Measurements from ENCODE around the gene CDC42BPB.

The CDC42BPB gene

DNA sequence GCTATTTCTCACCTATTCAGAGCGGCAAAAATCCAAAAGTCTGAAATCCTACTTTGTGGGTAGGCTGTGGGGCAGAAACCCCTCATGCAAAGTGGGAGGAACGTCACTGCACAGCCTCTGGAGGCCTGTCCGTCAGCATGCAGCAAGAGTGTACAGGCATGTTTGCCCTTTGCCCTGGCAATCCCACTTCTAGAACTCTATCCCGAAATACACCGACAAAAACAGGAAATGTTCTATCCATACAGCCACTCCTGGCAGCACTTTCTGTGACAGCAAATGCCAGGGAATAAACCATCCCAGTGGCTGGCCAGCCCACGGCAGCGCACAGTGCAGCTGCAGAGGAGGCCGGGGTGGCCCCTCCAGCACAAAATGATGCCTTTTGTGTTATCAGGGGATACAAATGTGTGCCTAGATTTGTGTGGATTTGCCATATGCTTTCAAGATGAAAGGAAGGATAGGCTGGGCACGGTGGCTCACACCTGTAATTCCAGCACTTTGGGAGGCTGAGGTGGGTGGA, 95.2 kb downstream of the CDC42BPB start:
- H3K4me3 ChIP-seq (ENCODE audit: low read depth, low read length) = no peak overlapping the region
- DNase-seq = no peak
- TF ChIP-seq, protein P1, sequence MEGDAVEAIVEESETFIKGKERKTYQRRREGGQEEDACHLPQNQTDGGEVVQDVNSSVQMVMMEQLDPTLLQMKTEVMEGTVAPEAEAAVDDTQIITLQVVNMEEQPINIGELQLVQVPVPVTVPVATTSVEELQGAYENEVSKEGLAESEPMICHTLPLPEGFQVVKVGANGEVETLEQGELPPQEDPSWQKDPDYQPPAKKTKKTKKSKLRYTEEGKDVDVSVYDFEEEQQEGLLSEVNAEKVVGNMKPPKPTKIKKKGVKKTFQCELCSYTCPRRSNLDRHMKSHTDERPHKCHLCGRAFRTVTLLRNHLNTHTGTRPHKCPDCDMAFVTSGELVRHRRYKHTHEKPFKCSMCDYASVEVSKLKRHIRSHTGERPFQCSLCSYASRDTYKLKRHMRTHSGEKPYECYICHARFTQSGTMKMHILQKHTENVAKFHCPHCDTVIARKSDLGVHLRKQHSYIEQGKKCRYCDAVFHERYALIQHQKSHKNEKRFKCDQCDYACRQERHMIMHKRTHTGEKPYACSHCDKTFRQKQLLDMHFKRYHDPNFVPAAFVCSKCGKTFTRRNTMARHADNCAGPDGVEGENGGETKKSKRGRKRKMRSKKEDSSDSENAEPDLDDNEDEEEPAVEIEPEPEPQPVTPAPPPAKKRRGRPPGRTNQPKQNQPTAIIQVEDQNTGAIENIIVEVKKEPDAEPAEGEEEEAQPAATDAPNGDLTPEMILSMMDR (IDR thresholded peaks at IDR 0.05; ENCODE audit: low read depth, low read length) = no peak
- no peaks in the 10 kb centered on the region for H3K4me1 ChIP-seq
- no peaks in the 10 kb centered on the region for H3K9me3 ChIP-seq
- no peaks in the 10 kb centered on the region for H3K27me3 ChIP-seq
- H3K36me3 ChIP-seq = peaks cover 81% of the 10 kb centered on the region

DNA sequence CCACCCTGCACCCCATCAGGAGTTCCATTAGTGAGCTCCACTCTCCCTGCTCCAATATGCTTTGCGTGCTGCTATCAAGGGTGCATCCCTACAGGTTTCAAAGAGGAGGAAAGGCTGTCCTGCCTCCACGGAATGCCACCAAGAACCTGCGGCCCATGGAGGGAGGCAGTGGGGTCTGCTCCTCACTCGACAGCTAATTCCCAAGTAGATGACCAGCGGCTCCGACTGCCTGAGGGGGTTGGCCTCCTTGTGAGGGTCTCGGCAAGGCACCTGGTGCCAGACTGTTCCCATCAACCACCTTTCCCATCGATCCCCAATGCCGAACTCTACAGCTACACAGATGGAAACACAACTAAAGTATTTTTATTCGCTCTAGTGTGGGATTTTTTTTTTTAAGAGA, 98.9 kb downstream of the CDC42BPB start:
- H3K4me1 ChIP-seq = no peaks in the 10 kb centered on the region
- DNase-seq = no peak
- TF ChIP-seq, protein P1 (IDR thresholded peaks at IDR 0.05; ENCODE audit: low read depth, low read length) = no peak
- no peaks in the 10 kb centered on the region for H3K27me3 ChIP-seq
- H3K36me3 ChIP-seq = peaks cover 67% of the 10 kb centered on the region
- H3K9me3 ChIP-seq = no peaks in the 10 kb centered on the region
- H3K4me3 ChIP-seq (ENCODE audit: low read depth, low read length) = no peak overlapping the region

DNA sequence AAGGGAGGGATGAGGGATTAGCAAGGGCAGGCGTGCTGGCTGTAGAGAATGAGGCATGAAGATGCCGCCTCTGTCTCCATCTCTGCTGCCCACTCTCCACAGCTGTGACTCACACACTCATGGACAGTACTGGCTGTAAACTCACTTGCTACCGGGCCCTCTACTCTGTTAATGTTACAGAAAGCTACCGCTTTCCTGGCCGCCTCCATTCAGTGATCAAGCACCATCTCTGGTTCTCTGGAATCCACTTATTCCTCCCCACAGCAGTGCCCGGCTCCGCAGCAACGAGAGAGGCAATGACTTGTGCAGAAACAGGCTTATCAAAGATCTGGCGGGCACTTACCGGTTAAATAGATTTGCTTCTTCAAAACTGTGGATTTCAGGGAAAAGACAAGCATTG, 100.1 kb downstream of the CDC42BPB start:
- H3K4me3 ChIP-seq (ENCODE audit: low read depth, low read length) = no peak overlapping the region
- H3K36me3 ChIP-seq = peaks cover 63% of the 10 kb centered on the region
- TF ChIP-seq, protein P1 (IDR thresholded peaks at IDR 0.05; ENCODE audit: low read depth, low read length) = no peak
- no peak for DNase-seq
- H3K9me3 ChIP-seq = no peaks in the 10 kb centered on the region
- no peaks in the 10 kb centered on the region for H3K27me3 ChIP-seq
- H3K4me1 ChIP-seq = no peaks in the 10 kb centered on the region

DNA sequence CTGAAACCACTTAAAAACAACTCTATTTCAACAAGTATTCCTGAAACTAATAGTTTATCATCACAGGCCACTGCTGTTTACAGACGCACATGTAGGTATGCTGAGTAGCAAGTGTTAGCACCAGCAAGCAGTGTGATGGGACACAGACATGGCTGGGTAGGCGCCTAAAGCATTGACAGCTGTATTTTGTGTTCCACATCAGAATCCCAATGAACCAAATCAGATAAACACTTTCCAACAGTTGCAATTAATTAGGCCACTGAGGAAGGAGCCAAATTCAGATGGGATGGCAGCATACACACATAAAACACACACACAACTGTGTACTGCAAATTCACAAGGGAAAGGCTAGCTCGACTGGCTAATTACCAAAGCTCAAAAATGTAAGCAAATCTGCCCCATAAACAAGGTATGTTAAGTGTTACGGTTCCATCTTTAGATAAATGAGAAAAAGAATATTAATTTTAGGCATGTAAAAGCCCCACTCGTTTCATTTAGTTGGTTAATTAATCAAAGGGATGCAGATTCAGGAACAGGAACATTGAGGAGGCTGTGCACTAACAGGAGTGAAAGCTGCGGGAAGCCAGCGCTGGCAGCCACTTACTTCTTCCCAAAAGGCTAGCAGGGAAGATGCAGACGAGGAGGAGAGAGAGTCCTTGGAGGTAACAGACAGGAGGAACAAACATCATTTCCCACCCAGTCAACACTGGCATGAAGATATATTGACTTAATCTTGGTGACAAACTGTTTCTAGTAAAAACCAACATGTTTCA, 101.5 kb downstream of the CDC42BPB start:
- no peak for DNase-seq
- no peaks in the 10 kb centered on the region for H3K27me3 ChIP-seq
- no peaks in the 10 kb centered on the region for H3K4me1 ChIP-seq
- TF ChIP-seq, protein P1 (IDR thresholded peaks at IDR 0.05; ENCODE audit: low read depth, low read length) = no peak
- H3K4me3 ChIP-seq (ENCODE audit: low read depth, low read length) = no peak overlapping the region
- peaks cover 62% of the 10 kb centered on the region for H3K36me3 ChIP-seq
- no peaks in the 10 kb centered on the region for H3K9me3 ChIP-seq

DNA sequence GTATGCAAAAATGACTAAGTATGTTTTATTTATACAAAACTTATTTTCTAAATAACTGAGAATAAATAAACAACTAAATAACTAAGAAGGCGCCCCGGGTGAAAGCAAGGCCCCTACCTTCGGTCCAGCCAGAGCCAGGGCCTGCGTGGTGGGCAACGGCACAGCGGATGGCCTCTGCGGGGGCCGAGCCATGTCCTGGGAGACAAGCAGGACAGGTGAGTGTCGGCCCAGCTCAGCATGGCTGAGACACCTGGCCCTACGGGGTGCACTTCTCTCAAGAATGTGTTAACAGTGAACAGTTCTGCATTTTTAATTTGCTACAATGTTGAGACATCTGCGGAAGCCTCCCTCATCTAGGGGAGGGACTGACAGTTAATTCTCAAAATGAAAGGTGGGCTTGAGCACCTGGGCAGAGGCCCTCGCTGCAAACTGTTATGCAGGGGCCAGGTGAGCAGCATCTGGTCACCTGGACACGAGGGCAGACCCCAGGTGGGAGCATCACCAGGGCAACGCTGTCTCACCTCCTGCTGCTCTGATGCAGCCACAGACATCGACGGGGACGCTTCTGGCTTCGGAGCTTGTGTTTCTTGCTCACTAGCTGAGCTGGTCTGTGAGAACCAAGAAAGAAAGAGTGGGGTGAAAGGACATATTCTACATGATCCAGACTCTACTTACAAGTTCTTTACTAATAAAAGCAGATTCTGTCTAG, 103.1 kb downstream of the CDC42BPB start:
- Histone ChIP-seq H3K4me3 (ENCODE audit: low read depth, low read length) (no peak overlapping the region), H3K9me3 (no peaks in the 10 kb centered on the region), H3K36me3 (peaks cover 67% of the 10 kb centered on the region), H3K4me1 (no peaks in the 10 kb centered on the region), H3K27me3 (no peaks in the 10 kb centered on the region)
- DNase-seq = no peak
- TF ChIP-seq, protein P1 (IDR thresholded peaks at IDR 0.05; ENCODE audit: low read depth, low read length) = no peak

DNA sequence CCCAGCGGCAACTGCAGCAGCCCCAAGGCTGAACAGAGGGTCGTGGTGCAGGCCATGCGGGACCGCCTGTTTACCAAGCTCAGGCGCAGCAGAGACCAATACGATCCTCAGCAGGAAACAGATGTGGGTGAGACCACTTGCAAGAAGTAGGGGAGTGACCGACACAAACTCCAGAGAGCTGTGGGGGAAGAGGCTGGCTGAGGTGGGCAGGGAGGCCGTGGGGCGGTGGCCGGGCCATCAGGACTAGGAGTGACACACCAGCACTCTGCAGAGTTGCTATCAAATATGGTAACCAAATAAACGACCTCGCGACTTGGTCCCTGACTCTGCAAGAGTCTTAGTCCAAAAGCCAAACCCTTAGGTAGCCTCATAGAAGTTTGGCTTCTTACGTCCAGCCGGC, 104.2 kb downstream of the CDC42BPB start:
- Histone ChIP-seq H3K4me1 (no peaks in the 10 kb centered on the region), H3K4me3 (ENCODE audit: low read depth, low read length) (no peak overlapping the region), H3K27me3 (no peaks in the 10 kb centered on the region), H3K36me3 (peaks cover 64% of the 10 kb centered on the region), H3K9me3 (no peaks in the 10 kb centered on the region)
- no peak for DNase-seq
- TF ChIP-seq, protein P1 (IDR thresholded peaks at IDR 0.05; ENCODE audit: low read depth, low read length) = no peak
